GM12878 (cell line): ENCODE results near the gene AKT1S1. TPM values are rescaled to one million over a fixed set of nuclear protein-coding genes. Genes with fewer than 3 reads are reported as not detected.

Source experiments
- ATF3 ChIP-seq: IDR thresholded peaks from 2 replicates; pipeline ENCODE4 v1.6.1; 2011; ENCODE audit warnings: low read depth, mild to moderate bottlenecking, low read length, moderate library complexity, borderline replicate concordance; ENCODE audit errors: extremely low read depth
- BCL3 ChIP-seq: IDR thresholded peaks from 2 replicates; pipeline ENCODE4 v1.6.1; 2011; ENCODE audit warnings: borderline replicate concordance, low read depth, mild to moderate bottlenecking, moderate library complexity, low read length; ENCODE audit not compliant: insufficient read depth, poor library complexity, severe bottlenecking
- BRCA1 ChIP-seq: IDR thresholded peaks from 2 replicates; pipeline ENCODE4 v1.6.1; 2011; ENCODE audit warnings: low read depth, low read length, improper control_type of control experiment
- CBX3 ChIP-seq: fragments of 200-600 bp; sonication (generic); IDR thresholded peaks from 2 replicates; pipeline ENCODE4 v1.6.1; 2016; ENCODE audit warnings: low read depth, borderline replicate concordance
- E2F8 ChIP-seq: fragments of 450-650 bp; IDR thresholded peaks from 2 replicates; pipeline ENCODE4 v1.6.1; 2018; ENCODE audit warnings: mild to moderate bottlenecking, low read depth, moderate library complexity; ENCODE audit not compliant: partially characterized antibody
- ELK1 ChIP-seq: IDR thresholded peaks from 2 replicates; pipeline ENCODE4 v1.6.1; 2012; ENCODE audit warnings: low read depth, low read length, improper control_type of control experiment
- ETV6 ChIP-seq, 2 experiments: fragments of 450-650 bp in 1 of 2; IDR thresholded peaks in 1 of 2; conservative IDR thresholded peaks in 1 of 2; 2 replicates each; pipeline ENCODE4 v1.6.1; 2014; ENCODE audit warnings: antibody characterized with exemption in 1 of 2, borderline replicate concordance in 1 of 2, low read depth in 1 of 2, mild to moderate bottlenecking in 1 of 2, moderate library complexity in 1 of 2
- GATAD2B ChIP-seq: fragments of 450-650 bp; conservative IDR thresholded peaks from 2 replicates; pipeline ENCODE4 v1.6.1; 2017; ENCODE audit warnings: low read depth, mild to moderate bottlenecking, moderate library complexity
- KAT2A ChIP-seq: conservative IDR thresholded peaks from 2 replicates; pipeline ENCODE4 v1.6.1; 2011; ENCODE audit warnings: low read depth, low read length; ENCODE audit not compliant: control insufficient read depth
- MYC ChIP-seq: IDR thresholded peaks from 2 replicates; pipeline ENCODE4 v1.6.1; 2011; ENCODE audit warnings: mild to moderate bottlenecking, low read length, moderate library complexity, inconsistent platforms; ENCODE audit not compliant: insufficient read depth, insufficient replicate concordance, insufficient read length, severe bottlenecking
- NFYB ChIP-seq: IDR thresholded peaks from 2 replicates; pipeline ENCODE4 v1.6.1; 2011; ENCODE audit warnings: low read depth, mild to moderate bottlenecking, low read length, improper control_type of control experiment, moderate library complexity; ENCODE audit not compliant: insufficient read depth
- NR2F1 ChIP-seq: fragments of 450-650 bp; conservative IDR thresholded peaks from 2 replicates; pipeline ENCODE4 v1.6.1; 2017; ENCODE audit warnings: mild to moderate bottlenecking
- POLR2AphosphoS5 ChIP-seq: IDR thresholded peaks from 2 replicates; pipeline ENCODE4 v1.6.1; 2011; ENCODE audit warnings: mild to moderate bottlenecking, low read length, inconsistent platforms
- SP1 ChIP-seq: IDR thresholded peaks from one replicate; pipeline ENCODE4 v1.6.1; 2011; ENCODE audit warnings: low read depth, low read length
- SRF ChIP-seq, 2 experiments: IDR thresholded peaks; 2 replicates each; pipeline ENCODE4 v1.6.1; 2011; ENCODE audit warnings: low read depth in 2 of 2, low read length in 2 of 2, mild to moderate bottlenecking in 1 of 2, moderate library complexity in 1 of 2
- ZBED1 ChIP-seq: IDR thresholded peaks from 2 replicates; pipeline ENCODE4 v1.6.1; 2016; ENCODE audit warnings: borderline replicate concordance
- ZBTB11 ChIP-seq: fragments of 450-650 bp; formaldehyde crosslinking; IDR thresholded peaks from 2 replicates; pipeline ENCODE4 v1.5.0; 2022; ENCODE audit warnings: mild to moderate bottlenecking, missing genetic modification characterization
- ZNF217 ChIP-seq: fragments of 450-650 bp; IDR thresholded peaks from 2 replicates; pipeline ENCODE4 v1.6.1; 2017; ENCODE audit warnings: antibody characterized with exemption, mild to moderate bottlenecking
- ZZZ3 ChIP-seq: IDR thresholded peaks from 2 replicates; pipeline ENCODE4 v1.6.1; 2011; ENCODE audit warnings: low read depth; ENCODE audit not compliant: control insufficient read depth, insufficient read length
- polyA plus RNA-seq, 11 experiments: library from polyadenylated mRNA; depleted of rRNA in 4 of 11; unstranded in 6 of 11; stranded (reverse) in 5 of 11; fragments of >200 nt; fragmentation: Nextera tagmentation in 4 of 11; fragmentation: Illumina TruSeq in 1 of 11; extraction: Ambion mirVana in 4 of 11; extraction: Trizol in 1 of 11; gene quantifications; 1 replicate in 1 of 11; 2 replicates in 10 of 11; pipeline versions ENCODE4 v1.2.1 to v1.2.3, GENCODE V29; 2011 to 2016; ENCODE audit warnings: inconsistent platforms in 2 of 11, missing spikeins in 2 of 11, low read depth in 1 of 11
- total RNA-seq, 4 experiments: library from RNA; depleted of rRNA in 3 of 4; stranded (reverse); fragments of >200 nt in 3 of 4; fragmentation: Illumina TruSeq in 1 of 4; extraction: Trizol in 1 of 4; gene quantifications; 2 replicates each; pipeline versions ENCODE4 v1.2.1 to v1.2.3, GENCODE V29; 2013 to 2021

The AKT1S1 gene
- total and polyA plus RNA-seq, 10 of the 15 experiments (the other 5 are each of a cell fraction or from before 2014, with no cell fraction given): 0.43 to 23.0 (median 12.3) TPM

- TF ChIP-seq ELK1 (no peak), ZZZ3 (no peak), CBX3 (no peak), SP1 (peak; percentile 2), BRCA1 (no peak), GATAD2B (no peak), E2F8 (no peak), POLR2AphosphoS5 (peak; percentile 47; the same call in 1 of the 2 replicates), SRF (IDR thresholded peaks at IDR 0.05; ENCODE audit: low read depth in 2 of 2, low read length in 2 of 2) (no peak), ATF3 (no peak), ZBTB11 (CRISPR knock-in tag) (no peak), ZBED1 (no peak), NFYB (no peak), MYC (no peak), ZNF217 (no peak), BCL3 (no peak), NR2F1 (0 out of 2 replicates have a peak, but pooled peaks have one; percentile 2), KAT2A (no peak), ETV6 (conservative IDR thresholded peaks at IDR 0.05 in 1 of 2, IDR thresholded peaks at IDR 0.05 in 1 of 2; ENCODE audit: borderline replicate concordance in 1 of 2, low read depth in 1 of 2) (no peak)
Observed at GRCh38 chr19:49890349-49891311, 13.5 kb upstream of the AKT1S1 start (continued).
